NCI-H187 treated with DMSO at 0.1 percent for 48 hours (cell line): ENCODE measurements around the gene FAM118B.
"Not testable (repeated sequence)": the region's sequence is repeated elsewhere in the genome, so short reads cannot be mapped to it uniquely, and the experiment has no call there.

Experiments
- DNase-seq: peaks from one replicate; lab custom pipeline; 2025; lab: John Stamatoyannopoulos, UW

FAM118B gene

GRCh38 chr11:126277322-126277721 lies 65.7 kb downstream of the FAM118B start:
- no peak for DNase-seq

DNA sequence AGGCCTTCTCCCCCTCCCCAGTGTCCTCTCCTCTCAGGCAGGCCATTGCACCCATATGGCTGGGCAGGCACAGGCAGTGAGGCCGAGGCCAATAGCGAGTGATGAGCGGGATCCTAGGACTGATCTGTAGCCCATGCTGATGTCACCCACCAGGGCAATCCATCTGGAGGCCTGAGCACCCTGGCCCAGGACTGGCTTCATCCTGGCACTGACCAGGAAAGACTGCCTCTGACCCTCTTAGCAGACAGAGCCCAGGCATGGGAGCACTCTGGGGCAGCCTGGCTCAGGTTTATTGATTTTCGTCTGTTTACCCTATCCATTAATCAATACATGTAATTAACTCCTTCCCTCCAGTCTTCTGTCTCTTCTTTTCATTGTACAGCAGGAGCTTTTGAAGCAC lies 66.2 kb downstream of the FAM118B start:
- DNase-seq = no peak

DNA sequence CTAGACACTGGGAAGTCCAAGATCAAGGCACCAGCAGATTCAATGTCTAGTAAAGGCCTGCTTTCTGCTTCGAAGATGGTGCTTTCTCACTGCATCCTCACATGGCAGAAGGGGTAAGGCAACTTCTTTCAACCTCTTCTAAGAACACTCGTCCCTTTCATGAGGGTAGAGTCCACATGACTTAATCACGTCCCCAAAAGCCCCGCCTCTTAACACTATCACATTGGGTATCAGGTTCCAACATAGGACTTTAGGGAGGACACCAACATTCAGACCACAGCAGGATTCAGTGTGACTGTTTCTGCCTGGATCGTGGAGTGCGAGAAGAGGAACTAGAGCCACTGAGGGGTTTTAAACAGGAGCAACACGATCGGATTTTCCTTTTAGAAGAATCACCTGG lies 67.6 kb downstream of the FAM118B start:
- no peak for DNase-seq

DNA sequence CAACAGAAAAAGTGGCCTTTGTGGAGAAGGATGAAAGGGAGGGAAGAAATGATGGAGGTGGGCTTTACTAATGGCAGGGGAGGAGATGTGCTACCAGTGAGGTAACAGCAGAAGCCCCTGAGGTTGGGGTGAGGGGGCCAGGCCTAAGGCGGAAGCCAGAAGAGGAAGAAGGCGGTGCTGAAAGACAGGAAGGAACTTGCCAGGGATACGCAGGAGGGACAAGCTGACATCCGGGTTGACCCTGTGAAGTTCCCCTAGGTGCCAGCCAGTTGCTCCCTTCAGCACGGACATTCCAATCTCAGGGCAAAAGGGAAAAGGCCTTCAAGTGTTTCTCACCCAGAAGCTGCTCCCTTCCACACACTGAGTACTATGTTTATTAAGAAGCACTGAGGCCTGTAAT lies 69.0 kb downstream of the FAM118B start:
- DNase-seq = no peak

GRCh38 chr11:126281245-126281644 lies 69.7 kb downstream of the FAM118B start:
- no peak for DNase-seq

DNA sequence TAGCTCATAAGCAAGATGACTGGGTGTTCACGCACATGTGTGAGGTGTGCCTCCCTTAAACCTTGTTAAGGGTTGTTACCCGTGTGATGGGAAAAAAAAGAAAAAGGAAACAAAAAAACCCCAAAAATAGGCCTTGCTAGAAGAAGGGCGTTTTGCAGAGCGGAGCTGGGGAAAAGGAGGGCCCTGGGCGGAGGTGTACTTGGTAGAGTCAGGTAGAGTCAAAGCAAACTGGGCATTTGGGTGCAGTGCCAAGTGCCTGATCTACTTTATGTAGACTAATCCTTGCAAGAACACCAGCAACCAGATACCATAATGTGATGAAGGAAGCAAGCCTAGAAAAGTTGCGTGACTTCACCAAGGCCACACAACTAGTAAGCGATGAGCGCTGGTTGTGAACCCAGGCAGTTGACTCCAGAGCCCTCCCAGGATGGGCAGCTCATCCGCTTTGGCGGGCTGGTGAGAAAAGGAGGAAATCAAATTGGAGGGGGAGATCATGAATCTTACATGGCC lies 70.1 kb downstream of the FAM118B start:
- no peak for DNase-seq

DNA sequence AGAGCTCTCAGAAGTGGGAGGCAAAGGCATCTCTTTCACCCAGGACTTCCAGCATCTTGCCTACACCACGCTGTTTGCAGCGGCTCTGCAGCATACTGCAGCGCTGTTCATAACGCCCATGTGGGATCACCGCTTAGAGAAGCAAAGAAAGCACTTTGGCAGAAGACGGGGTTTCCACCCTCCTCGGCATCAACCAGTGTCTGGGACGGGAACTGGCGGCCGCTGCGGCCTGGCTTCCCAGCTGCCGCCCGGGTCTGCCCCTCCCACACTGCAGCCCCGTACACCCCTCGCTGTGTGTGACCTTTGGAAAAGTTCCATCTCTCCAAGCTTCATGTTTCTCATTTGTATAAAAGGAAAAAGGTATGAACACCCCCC lies 70.8 kb downstream of the FAM118B start:
- DNase-seq = no peak

GRCh38 chr11:126282736-126283591 lies 71.4 kb downstream of the FAM118B start, which contains the start of gene TIRAP:
TSS of gene TIRAP (plus strand) at chr11:126283093. CDS start at chr11:126290895, 7,802 bp downstream.
- DNase-seq = no peak

GRCh38 chr11:126284829-126285228 lies 73.2 kb downstream of the FAM118B start:
- DNase-seq = no peak

- DNase-seq = no peak
Measured at GRCh38 chr11:126288237-126288636, 76.7 kb downstream of the FAM118B start.

- no peak for DNase-seq
Measured at GRCh38 chr11:126290887-126291286, 79.3 kb downstream of the FAM118B start.

GRCh38 chr11:126293726-126294125 lies 82.1 kb downstream of the FAM118B start:
- no peak for DNase-seq

- no peak for DNase-seq
Measured at GRCh38 chr11:126297004-126297403, 85.4 kb downstream of the FAM118B start.

GRCh38 chr11:126303623-126304456 lies 92.3 kb downstream of the FAM118B start, which contains the start of gene DCPS:
TSS of gene DCPS (plus strand) at chr11:126304060. CDS start at chr11:126304081, 21 bp downstream.
- DNase-seq = peak; percentile 71

- no peak for DNase-seq
Measured at GRCh38 chr11:126304457-126305075, 93.0 kb downstream of the FAM118B start.

- no peak for DNase-seq
Measured at GRCh38 chr11:126305699-126306098, 94.1 kb downstream of the FAM118B start.

DNA sequence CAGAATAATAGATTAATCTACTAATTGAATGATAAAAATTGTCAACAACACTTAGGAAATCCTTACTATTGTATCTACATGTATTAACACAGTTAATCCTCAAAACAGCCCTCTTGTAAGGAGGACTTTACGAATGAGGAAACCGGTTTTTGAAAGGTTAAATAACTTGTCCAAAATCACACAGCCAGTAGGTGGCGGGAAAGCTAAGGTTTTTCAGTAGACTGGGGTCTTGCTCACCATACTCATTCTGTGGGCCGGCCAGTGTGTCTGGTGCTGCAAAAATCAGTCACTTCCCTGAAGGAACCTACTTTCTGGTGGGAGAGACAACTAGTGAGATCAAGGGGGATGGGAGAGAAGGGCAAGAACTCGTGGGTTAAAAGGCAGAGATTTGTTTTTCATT lies 96.1 kb downstream of the FAM118B start:
- no peak for DNase-seq

DNA sequence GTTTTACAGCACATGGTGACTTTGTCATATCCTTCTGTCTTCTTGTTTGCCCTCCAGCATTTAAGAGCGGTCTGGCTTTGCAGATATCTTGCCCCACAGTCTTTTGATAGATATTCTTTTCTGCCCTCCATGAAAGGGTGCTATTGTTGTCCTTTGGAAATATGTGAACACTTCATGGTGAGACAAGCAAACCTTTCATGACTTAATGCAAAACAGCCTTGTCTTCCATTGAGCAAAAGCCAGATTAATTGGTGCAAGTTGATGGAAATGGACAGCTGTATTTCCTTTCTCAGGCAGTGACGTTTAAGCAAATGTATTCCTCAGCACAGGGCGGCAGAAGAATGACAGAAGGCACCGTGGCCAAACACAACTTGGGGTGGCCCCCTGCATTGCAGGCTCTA lies 96.7 kb downstream of the FAM118B start:
- DNase-seq = no peak

- DNase-seq = not testable (repeated sequence)
Measured at GRCh38 chr11:126308771-126309170, 97.2 kb downstream of the FAM118B start.

DNA sequence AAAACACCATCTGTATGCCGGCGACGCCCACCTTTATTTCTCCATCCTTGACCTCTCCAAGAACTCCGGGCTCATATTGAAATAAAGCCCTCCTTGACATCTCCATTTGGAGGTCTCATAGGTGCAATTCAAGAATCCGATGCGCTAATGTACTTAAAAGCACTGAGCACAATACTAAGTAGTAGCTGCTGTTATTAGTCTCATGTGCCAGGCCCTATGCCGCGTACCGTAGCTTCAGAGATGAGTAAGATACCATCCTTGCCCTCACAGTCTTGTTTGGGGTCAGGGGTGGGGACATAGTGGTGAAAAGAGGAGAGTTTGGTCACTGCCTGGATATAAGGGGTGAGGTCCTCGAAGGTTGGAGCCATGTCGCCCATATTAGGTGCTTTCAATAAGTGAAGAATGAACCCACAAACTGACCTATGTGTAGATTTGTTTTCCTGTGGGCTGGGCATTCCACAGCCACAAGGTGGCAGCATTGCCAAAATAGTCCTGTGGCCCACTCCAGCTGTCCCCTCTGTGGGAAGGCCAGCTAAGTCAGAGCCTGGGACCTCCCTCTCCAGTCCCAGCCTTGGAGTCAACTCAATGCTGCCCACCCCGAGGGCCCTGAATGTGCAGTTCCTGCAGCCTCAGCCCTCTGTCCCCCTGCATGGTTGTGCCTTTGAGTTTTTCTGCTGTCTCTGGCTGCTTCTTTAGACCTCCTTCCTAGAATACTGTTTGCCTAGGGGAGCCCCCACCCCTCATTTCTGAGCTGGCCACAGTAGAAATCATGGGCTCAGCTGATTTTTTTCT lies 98.8 kb downstream of the FAM118B start:
- DNase-seq = no peak

DNA sequence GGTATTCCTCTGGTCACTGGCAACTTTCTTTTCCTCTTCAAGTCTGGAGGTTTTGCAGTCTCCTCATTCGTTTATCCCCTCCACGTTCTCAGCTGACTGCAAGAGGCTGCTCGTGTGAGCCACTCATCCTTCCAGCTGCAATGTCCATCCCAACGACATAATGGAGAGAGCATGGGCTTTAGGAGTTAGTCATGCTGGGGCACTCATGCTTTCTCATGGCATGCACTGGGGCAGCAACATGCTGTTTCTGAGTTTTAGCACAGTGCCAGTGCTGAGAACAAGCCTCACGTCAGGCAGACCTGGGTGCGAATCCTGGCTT lies 99.4 kb downstream of the FAM118B start:
- DNase-seq = no peak
